Panc1 (cell line): ENCODE measurements around the gene MKKS. TPM values are rescaled to one million over a fixed set of nuclear protein-coding genes. Genes with fewer than 3 reads are reported as not detected.
A peak's percentile ranks its signal among the peaks of the same experiment; 100 is the strongest.

Experiments used
- ATAC-seq: fragments of 200-7000 bp; cut with Tn5 transposase; 2 replicates; pipeline ENCODE4 v1.9.1; 2020; ENCODE audit warnings: mild to moderate bottlenecking, moderate library complexity
- BruUV-seq: library from RNA; stranded (reverse); fragments of 400-500 nt; replicated peaks from 2 replicates; lab custom pipeline; 2021; lab: Mats Ljungman, UMichigan
- CTCF ChIA-PET: fragments of 300-600 bp; sonication (Branson Sonifier 250); formaldehyde crosslinking; loops from one replicate; lab custom pipeline; 2022; ENCODE audit warnings: antibody characterized with exemption; lab: Charles Lee
- POLR2A ChIA-PET: fragments of 300-600 bp; sonication (Branson Sonifier 250); formaldehyde crosslinking; loops from one replicate; lab custom pipeline; 2022; ENCODE audit warnings: antibody characterized with exemption; lab: Charles Lee
- DNase-seq: peaks from one replicate; pipeline ENCODE4 v3.0.0-alpha.2; 2010; ENCODE audit warnings: low read depth, low spot score
- H3K27ac ChIP-seq: 2 replicates; pipeline ENCODE4 v1.5.1; 2011; ENCODE audit warnings: mild to moderate bottlenecking, low read length, inconsistent platforms
- H3K27me3 ChIP-seq: fragments of 200-500 bp; sonication (Bioruptor generic); 2 replicates; pipeline ENCODE4 v1.6.0; 2014; ENCODE audit warnings: low read length, inconsistent platforms; ENCODE audit not compliant: control insufficient read depth, insufficient read depth
- H3K36me3 ChIP-seq: fragments of 200-500 bp; sonication (Bioruptor generic); 2 replicates; pipeline ENCODE4 v1.5.1; 2014; ENCODE audit warnings: inconsistent platforms, mild to moderate bottlenecking, low read length, moderate library complexity; ENCODE audit not compliant: control insufficient read depth, insufficient read depth
- H3K4me1 ChIP-seq: 2 replicates; pipeline ENCODE4 v1.5.1; 2011; ENCODE audit warnings: inconsistent platforms, mild to moderate bottlenecking, low read length, moderate library complexity; ENCODE audit not compliant: control insufficient read depth, insufficient read depth
- H3K4me3 ChIP-seq, 2 experiments: 2 replicates each; pipeline ENCODE4 v1.5.1; 2011 to 2012; ENCODE audit warnings: low read depth in 2 of 2, low read length in 2 of 2, mild to moderate bottlenecking in 2 of 2, inconsistent platforms in 1 of 2, moderate library complexity in 1 of 2
- H3K9me3 ChIP-seq: fragments of 200-500 bp; sonication (Bioruptor generic); 2 replicates; pipeline ENCODE4 v1.5.1; 2014; ENCODE audit warnings: low read depth, mild to moderate bottlenecking, inconsistent platforms, low read length, moderate library complexity; ENCODE audit not compliant: control insufficient read depth, insufficient read depth
- CTCF ChIP-seq: fragments of 450-650 bp; IDR thresholded peaks from 2 replicates; pipeline ENCODE4 v1.5.1; 2017; ENCODE audit warnings: mild to moderate bottlenecking
- POLR2AphosphoS5 ChIP-seq: IDR thresholded peaks from 2 replicates; pipeline ENCODE4 v1.6.1; 2012; ENCODE audit warnings: mild to moderate bottlenecking, low read depth, low read length, moderate library complexity
- REST ChIP-seq, 2 experiments: IDR thresholded peaks; 2 replicates each; pipeline ENCODE4 v1.6.1; 2011 to 2012; ENCODE audit warnings: low read depth in 2 of 2, control low read depth in 1 of 2, low read length in 1 of 2, mild to moderate bottlenecking in 1 of 2, moderate library complexity in 1 of 2; ENCODE audit not compliant: insufficient read depth in 1 of 2
- SIN3A ChIP-seq: IDR thresholded peaks from 2 replicates; pipeline ENCODE4 v1.6.1; 2012; ENCODE audit warnings: low read depth, mild to moderate bottlenecking, low read length, moderate library complexity, borderline replicate concordance; ENCODE audit not compliant: insufficient read depth
- TCF7L2 ChIP-seq: IDR thresholded peaks from 2 replicates; pipeline ENCODE4 v1.6.1; 2011; ENCODE audit warnings: mild to moderate bottlenecking, low read depth, low read length, inconsistent platforms
- in situ Hi-C: cut with HindIII; loops from 2 replicates; pipeline ENCODE4 v1.10.0; 2016; ENCODE audit warnings: low sequenced_read_pairs, low pct_unique_long_range_greater_than_20kb
- intact Hi-C: fragments of 100-400 bp; cut with micrococcal nuclease; formaldehyde crosslinking; loops from one replicate; pipeline ENCODE4 v1.10.0; 2022; ENCODE audit not compliant: unreplicated experiment
- total RNA-seq: library from RNA; stranded (reverse); gene quantifications from one replicate; pipeline ENCODE4 v1.2.1, GENCODE V29; 2021; ENCODE audit not compliant: unreplicated experiment

The MKKS gene
- total RNA-seq, 1 experiment from 2014 or later: 15.6 TPM

GRCh38 chr20:10385850-10386544 lies 48.0 kb downstream of the MKKS start:
- ATAC-seq: no peak
- Histone ChIP-seq H3K4me3 (no peak overlapping the region), H3K9me3 (no peaks in the 10 kb centered on the region), H3K4me1 (no peaks in the 10 kb centered on the region), H3K36me3 (no peaks in the 10 kb centered on the region), H3K27ac (no peak overlapping the region), H3K27me3 (no peaks in the 10 kb centered on the region)
- no TSS peak for BruUV-seq
- intact Hi-C loops (no loop called here), in situ Hi-C loops (no loop called here)
- TF ChIP-seq CTCF (no peak), POLR2AphosphoS5 (no peak), TCF7L2 (no peak), SIN3A (no peak), REST (IDR thresholded peaks at IDR 0.05; ENCODE audit: insufficient read depth in 1 of 2, low read depth in 2 of 2, low read length in 1 of 2) (no peak)
- no peak for DNase-seq
- POLR2A ChIA-PET: no interaction called here
- CTCF ChIA-PET: no interaction called here

GRCh38 chr20:10381477-10381876 lies 52.5 kb downstream of the MKKS start:
- H3K27me3 ChIP-seq: no peaks in the 10 kb centered on the region
- DNase-seq (no peak), ATAC-seq (no peak)
- CTCF ChIA-PET: interaction anchor here (0.7 kb wide), 2 partner anchors 52 to 88 kb away, joined by 3 to 4 read pairs; no protein-coding TSS in a partner anchor
- H3K4me1 ChIP-seq: no peaks in the 10 kb centered on the region
- TF ChIP-seq POLR2AphosphoS5 (no peak), REST (IDR thresholded peaks at IDR 0.05; ENCODE audit: insufficient read depth in 1 of 2, low read depth in 2 of 2, low read length in 1 of 2) (no peak), CTCF (peak; percentile 27; the same call in 1 of the 2 replicates), SIN3A (no peak), TCF7L2 (no peak)
- H3K36me3 ChIP-seq: no peaks in the 10 kb centered on the region
- intact Hi-C loops (no loop called here), in situ Hi-C loops (no loop called here)
- no peak overlapping the region for H3K27ac ChIP-seq
- POLR2A ChIA-PET: no interaction called here
- no TSS peak for BruUV-seq
- H3K9me3 ChIP-seq: no peaks in the 10 kb centered on the region
- H3K4me3 ChIP-seq: no peak overlapping the region
